H1 (cell line): ENCODE measurements around the gene SERTAD2. TPM values are rescaled to one million over a fixed set of nuclear protein-coding genes. Genes with fewer than 3 reads are reported as not detected.

Source experiments
- CTCF ChIA-PET: fragments of 300-600 bp; sonication (Branson Sonifier 250); formaldehyde crosslinking; loops from one replicate; lab custom pipeline; 2021; ENCODE audit not compliant: partially characterized antibody; lab: Charles Lee
- POLR2A ChIA-PET: fragments of 300-600 bp; sonication (Branson Sonifier 250); formaldehyde crosslinking; loops from one replicate; lab custom pipeline; 2021; ENCODE audit warnings: inconsistent platforms; ENCODE audit not compliant: partially characterized antibody; lab: Charles Lee
- DNase-seq, 2 experiments: peaks; one replicate each; pipeline versions ENCODE4 v3.0.0 to v3.0.0-alpha.2; 2010 to 2022; ENCODE audit warnings: low spot score in 2 of 2, low read depth in 1 of 2, mixed read lengths in 1 of 2
- FAIRE-seq: peaks from 2 replicates; lab custom pipeline; 2011; peaks lifted over from hg19 to GRCh38; lab: Jason Lieb, UNC
- H2AFZ ChIP-seq: 2 replicates; pipeline ENCODE4 v1.8.1; 2012; ENCODE audit warnings: low read length, inconsistent platforms
- H2AK5ac ChIP-seq: 2 replicates; pipeline ENCODE4 v1.6.1; 2013; ENCODE audit warnings: low read depth, low read length
- H2BK120ac ChIP-seq: replicated peaks from 2 replicates; pipeline ENCODE3; 2013; ENCODE audit warnings: low read depth, low read length, inconsistent platforms
- H2BK12ac ChIP-seq: 2 replicates; pipeline ENCODE4 v1.6.1; 2013; ENCODE audit warnings: low read depth, low read length
- H2BK15ac ChIP-seq: 2 replicates; pipeline ENCODE4 v1.6.1; 2013; ENCODE audit warnings: low read length
- H2BK20ac ChIP-seq: 2 replicates; pipeline ENCODE4 v1.6.1; 2013; ENCODE audit warnings: low read length
- H2BK5ac ChIP-seq: 2 replicates; pipeline ENCODE4 v1.6.1; 2013; ENCODE audit warnings: low read depth, low read length
- H3K14ac ChIP-seq: 2 replicates; pipeline ENCODE4 v1.6.1; 2013; ENCODE audit warnings: inconsistent platforms; ENCODE audit not compliant: insufficient read length
- H3K18ac ChIP-seq: 2 replicates; pipeline ENCODE4 v1.6.1; 2013; ENCODE audit warnings: low read length; ENCODE audit errors: extremely low read depth
- H3K23ac ChIP-seq: 2 replicates; pipeline ENCODE4 v1.6.1; 2013; ENCODE audit warnings: inconsistent platforms; ENCODE audit not compliant: insufficient read length
- H3K23me2 ChIP-seq: 2 replicates; pipeline ENCODE4 v1.6.1; 2013; ENCODE audit warnings: low read depth, low read length
- H3K27ac ChIP-seq: 2 replicates; pipeline ENCODE4 v1.6.1; 2011; ENCODE audit warnings: low read depth, low read length, inconsistent platforms
- H3K27me3 ChIP-seq, 4 experiments: replicated peaks in 1 of 4; 1 replicate in 1 of 4; 2 replicates in 3 of 4; pipeline versions ENCODE4 v1.6.1 to v1.8.1; 2011 to 2013; ENCODE audit warnings: low read length in 3 of 4, mild to moderate bottlenecking in 3 of 4, inconsistent platforms in 2 of 4, mixed read lengths in 2 of 4, moderate library complexity in 1 of 4; ENCODE audit not compliant: control insufficient read depth in 3 of 4, insufficient read depth in 3 of 4; ENCODE audit errors: extremely low read depth in 1 of 4
- H3K36me3 ChIP-seq, 4 experiments: 2 replicates each; pipeline versions ENCODE4 v1.6.1 to v1.8.1; 2011 to 2013; ENCODE audit warnings: mild to moderate bottlenecking in 4 of 4, low read length in 3 of 4, moderate library complexity in 2 of 4, control low read depth in 1 of 4, inconsistent platforms in 1 of 4; ENCODE audit not compliant: insufficient read depth in 4 of 4, control insufficient read depth in 2 of 4
- H3K4ac ChIP-seq: replicated peaks from 2 replicates; pipeline ENCODE3; 2013; ENCODE audit warnings: low read length, low read depth, mixed read lengths, inconsistent platforms; ENCODE audit not compliant: insufficient read length
- H3K4me1 ChIP-seq, 4 experiments: replicated peaks in 1 of 4; 1 replicate in 1 of 4; 2 replicates in 3 of 4; pipeline versions ENCODE4 v1.6.1 to v1.8.1; 2011 to 2013; ENCODE audit warnings: low read length in 3 of 4, inconsistent platforms in 2 of 4, mixed read lengths in 1 of 4; ENCODE audit not compliant: insufficient read depth in 4 of 4, control insufficient read depth in 3 of 4
- H3K4me2 ChIP-seq, 2 experiments: 2 replicates each; pipeline versions ENCODE4 v1.6.1 to v1.8.1; 2011 to 2013; ENCODE audit warnings: low read depth in 2 of 2, low read length in 2 of 2, control low read depth in 1 of 2, inconsistent platforms in 1 of 2, mild to moderate bottlenecking in 1 of 2; ENCODE audit not compliant: insufficient read depth in 1 of 2
- H3K4me3 ChIP-seq, 4 experiments: fragments of 200-600, 300-600 bp in 1 of 4; sonication (generic), shearing (Covaris generic), sonication (Bioruptor Twin) in 1 of 4; 2 replicates each; pipeline versions ENCODE4 v1.5.1 to v1.8.1; 2011 to 2016; ENCODE audit warnings: low read length in 4 of 4, low read depth in 3 of 4, control low read depth in 2 of 4, inconsistent platforms in 2 of 4, mild to moderate bottlenecking in 2 of 4, mixed read lengths in 1 of 4, moderate library complexity in 1 of 4; ENCODE audit not compliant: insufficient read depth in 2 of 4; ENCODE audit errors: extremely low read depth in 1 of 4
- H3K56ac ChIP-seq: replicated peaks from 2 replicates; pipeline ENCODE3; 2013; ENCODE audit warnings: low read depth, mild to moderate bottlenecking, mixed read lengths, low read length, inconsistent platforms; ENCODE audit not compliant: insufficient read length
- H3K79me1 ChIP-seq: 2 replicates; pipeline ENCODE4 v1.6.1; 2013; ENCODE audit warnings: low read depth, low read length, control low read depth
- H3K79me2 ChIP-seq, 2 experiments: 2 replicates each; pipeline versions ENCODE4 v1.6.1 to v1.8.1; 2012 to 2013; ENCODE audit warnings: low read length in 2 of 2, mild to moderate bottlenecking in 2 of 2, inconsistent platforms in 1 of 2; ENCODE audit not compliant: insufficient read depth in 2 of 2, control insufficient read depth in 1 of 2
- H3K9ac ChIP-seq, 4 experiments: replicated peaks in 1 of 4; 1 replicate in 1 of 4; 2 replicates in 3 of 4; pipeline versions ENCODE4 v1.6.1 to v1.8.1; 2011 to 2013; ENCODE audit warnings: low read depth in 3 of 4, low read length in 3 of 4, control low read depth in 2 of 4, mild to moderate bottlenecking in 2 of 4, moderate library complexity in 2 of 4, inconsistent platforms in 1 of 4; ENCODE audit errors: extremely low read depth in 1 of 4
- H3K9me3 ChIP-seq, 2 experiments: 2 replicates each; pipeline versions ENCODE4 v1.6.1 to v1.8.1; 2012 to 2013; ENCODE audit warnings: mild to moderate bottlenecking in 2 of 2, moderate library complexity in 2 of 2, control low read depth in 1 of 2, inconsistent platforms in 1 of 2, low read depth in 1 of 2, low read length in 1 of 2, mixed read lengths in 1 of 2; ENCODE audit not compliant: insufficient read depth in 2 of 2
- H4K20me1 ChIP-seq, 2 experiments: replicated peaks in 1 of 2; 2 replicates each; pipeline versions ENCODE3 to v1.8.1; 2011 to 2013; ENCODE audit warnings: inconsistent platforms in 2 of 2, low read length in 2 of 2, mild to moderate bottlenecking in 1 of 2; ENCODE audit not compliant: insufficient read depth in 2 of 2, control insufficient read depth in 1 of 2
- H4K5ac ChIP-seq: 2 replicates; pipeline ENCODE4 v1.6.1; 2013; ENCODE audit warnings: low read length, low read depth, mixed read lengths, inconsistent platforms; ENCODE audit not compliant: insufficient read length
- H4K8ac ChIP-seq: 2 replicates; pipeline ENCODE4 v1.8.0; 2013; ENCODE audit warnings: mild to moderate bottlenecking, moderate library complexity, low read length, inconsistent platforms; ENCODE audit not compliant: insufficient read depth; ENCODE audit errors: extremely low read depth
- H4K91ac ChIP-seq: replicated peaks from 2 replicates; pipeline ENCODE3; 2013; ENCODE audit warnings: low read length, mixed read lengths, inconsistent platforms; ENCODE audit not compliant: insufficient read length
- JUN ChIP-seq: IDR thresholded peaks from 2 replicates; pipeline ENCODE4 v1.6.1; 2011; ENCODE audit warnings: low read depth, mild to moderate bottlenecking, improper control_type of control experiment, low read length
- KDM4A ChIP-seq: IDR thresholded peaks from one replicate; pipeline ENCODE4 v1.7.1; 2012; ENCODE audit warnings: low read depth, mild to moderate bottlenecking, moderate library complexity, low read length, inconsistent platforms; ENCODE audit not compliant: severe bottlenecking
- KDM5A ChIP-seq: fragments of 200-600 bp; IDR thresholded peaks from 2 replicates; pipeline ENCODE4 v1.7.1; 2012; ENCODE audit warnings: mild to moderate bottlenecking, low read length, inconsistent platforms, mixed read lengths
- POLR2A ChIP-seq, 2 experiments: IDR thresholded peaks; 1 replicate in 1 of 2; 2 replicates in 1 of 2; pipeline ENCODE4 v1.6.1; 2011; ENCODE audit warnings: low read depth in 2 of 2, low read length in 2 of 2, mild to moderate bottlenecking in 2 of 2; ENCODE audit errors: control extremely low read depth in 1 of 2
- POLR2AphosphoS5 ChIP-seq: IDR thresholded peaks from 2 replicates; pipeline ENCODE4 v1.6.1; 2011; ENCODE audit warnings: low read depth, low read length
- RFX5 ChIP-seq: IDR thresholded peaks from 2 replicates; pipeline ENCODE4 v1.6.1; 2011; ENCODE audit warnings: low read depth, low read length, improper control_type of control experiment, borderline replicate concordance
- SIN3A ChIP-seq, 2 experiments: IDR thresholded peaks in 1 of 2; conservative IDR thresholded peaks in 1 of 2; 2 replicates each; pipeline ENCODE4 v1.6.1; 2011 to 2012; ENCODE audit warnings: low read length in 2 of 2, improper control_type of control experiment in 1 of 2, low read depth in 1 of 2, mild to moderate bottlenecking in 1 of 2
- SP2 ChIP-seq: IDR thresholded peaks from 2 replicates; pipeline ENCODE4 v1.6.1; 2012; ENCODE audit warnings: mild to moderate bottlenecking, low read length, inconsistent platforms
- SRF ChIP-seq: IDR thresholded peaks from 2 replicates; pipeline ENCODE4 v1.6.1; 2011; ENCODE audit warnings: mild to moderate bottlenecking, low read depth, low read length, moderate library complexity
- TAF1 ChIP-seq: IDR thresholded peaks from 2 replicates; pipeline ENCODE4 v1.6.1; 2011; ENCODE audit warnings: mild to moderate bottlenecking, low read depth, low read length
- TEAD4 ChIP-seq: IDR thresholded peaks from 2 replicates; pipeline ENCODE4 v1.6.1; 2012; ENCODE audit warnings: low read depth, low read length, inconsistent platforms, mixed read lengths
- WGBS, 2 experiments: shearing (Covaris generic) in 1 of 2; methylation state at CpG; one replicate each; pipeline versions ENCODE4 v1.1.6 to v1.1.7; 2013 to 2015; ENCODE audit warnings: low lambda C conversion rate in 2 of 2, mixed read lengths in 2 of 2, inconsistent platforms in 1 of 2, low coverage in 1 of 2, missing lambda C conversion rate in 1 of 2; ENCODE audit not compliant: insufficient replicate concordance in 2 of 2, insufficient coverage in 1 of 2, insufficient read length in 1 of 2; ENCODE audit errors: extremely low coverage in 1 of 2, missing lambda C conversion rate in 1 of 2; 5-methylcytosine and 5-hydroxymethylcytosine counted together
- polyA plus RNA-seq, 7 experiments: library from polyadenylated mRNA; depleted of rRNA in 3 of 7; stranded (reverse) in 5 of 7; unstranded in 2 of 7; fragments of >200 nt in 5 of 7; fragments of 200-250 nt in 2 of 7; gene quantifications; 1 replicate in 5 of 7; 2 replicates in 1 of 7; 4 replicates in 1 of 7; pipeline versions ENCODE4 v1.2.1 to v1.2.3, GENCODE V29; 2011 to 2013; ENCODE audit warnings: missing spikeins in 2 of 7, mixed read lengths in 2 of 7
- total RNA-seq: library from RNA; stranded (reverse); fragmentation: NEBNext Ultra II Directional; extraction: Animal tissue kit (Norgen Biotek cat#: 25700); gene quantifications from 2 replicates; pipeline ENCODE4 v1.2.1, GENCODE V29; 2021
- TF ChIP-seq, protein P1 (sequence below): IDR thresholded peaks from 2 replicates; pipeline ENCODE4 v1.6.1; 2012; ENCODE audit warnings: inconsistent platforms

Gene SERTAD2
- total and polyA plus RNA-seq, 2 of the 8 experiments (the other 6 are each of a cell fraction or from before 2014, with no cell fraction given): 2.9 to 4.5 TPM

GRCh38 chr2:64638502-64639120, 15.1 kb downstream of the SERTAD2 start:
- FAIRE-seq (no peak), DNase-seq (no peak)
- Histone ChIP-seq H4K91ac (no peak overlapping the region), H2AFZ (no peak overlapping the region), H3K9ac (no peak overlapping the region), H3K4ac (no peak overlapping the region), H3K14ac (no peak overlapping the region), H3K36me3 (peaks cover 0 to 13% (median 0%) of the 10 kb centered on the region in 4 experiments; a peak in 3 of 8 replicates), H2BK15ac (no peak overlapping the region), H3K4me1 (peaks cover 2 to 24% (median 12%) of the 10 kb centered on the region in 4 experiments; a peak in 5 of 7 replicates), H3K23me2 (no peaks in the 10 kb centered on the region), H3K18ac (no peak overlapping the region), H4K5ac (no peak overlapping the region), H2AK5ac (no peak overlapping the region), H4K8ac (no peak overlapping the region), H4K20me1 (peaks cover 6 to 10% of the 10 kb centered on the region in 2 experiments), H3K79me2 (peaks cover 0 to 3% of the 10 kb centered on the region in 2 experiments; a peak in 1 of 4 replicates), H3K79me1 (peaks cover 9% of the 10 kb centered on the region), H3K9me3 (no peaks in the 10 kb centered on the region), H2BK12ac (no peak overlapping the region), H3K4me2 (no peak overlapping the region), H3K4me3 (no peak overlapping the region), H3K27me3 (peaks cover 4 to 19% (median 11%) of the 10 kb centered on the region in 4 experiments; a peak in 6 of 7 replicates), H2BK20ac (no peak overlapping the region), H2BK120ac (no peak overlapping the region), H3K23ac (no peak overlapping the region), H2BK5ac (no peak overlapping the region), H3K56ac (no peak overlapping the region), H3K27ac (no peak overlapping the region)
- ChIA-PET POLR2A (no interaction called here), CTCF (interaction anchor here (1.0 to 27.4 kb wide), 2 partner anchors 17 to 250 kb away, joined by 3 to 389 read pairs; no protein-coding TSS in a partner anchor)
- WGBS, 2 experiments: 88% methylated on average over 4 of the region's 4 CpGs; no CpG with 5 or more reads in 1 of the 2 experiments
- TF ChIP-seq SIN3A (conservative IDR thresholded peaks at IDR 0.05 in 1 of 2, IDR thresholded peaks at IDR 0.05 in 1 of 2; ENCODE audit: low read depth in 1 of 2, low read length in 2 of 2) (no peak), POLR2AphosphoS5 (no peak), KDM5A (no peak), KDM4A (no peak), JUN (no peak), POLR2A (IDR thresholded peaks at IDR 0.05; ENCODE audit: control extremely low read depth in 1 of 2, low read depth in 2 of 2, low read length in 2 of 2) (no peak), RFX5 (no peak), SP2 (no peak), SRF (no peak), TEAD4 (no peak), TAF1 (no peak)
- TF ChIP-seq, protein P1, sequence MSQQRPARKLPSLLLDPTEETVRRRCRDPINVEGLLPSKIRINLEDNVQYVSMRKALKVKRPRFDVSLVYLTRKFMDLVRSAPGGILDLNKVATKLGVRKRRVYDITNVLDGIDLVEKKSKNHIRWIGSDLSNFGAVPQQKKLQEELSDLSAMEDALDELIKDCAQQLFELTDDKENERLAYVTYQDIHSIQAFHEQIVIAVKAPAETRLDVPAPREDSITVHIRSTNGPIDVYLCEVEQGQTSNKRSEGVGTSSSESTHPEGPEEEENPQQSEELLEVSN: no peak
